Measurements from ENCODE around the gene METTL25B.

The METTL25B gene

DNA sequence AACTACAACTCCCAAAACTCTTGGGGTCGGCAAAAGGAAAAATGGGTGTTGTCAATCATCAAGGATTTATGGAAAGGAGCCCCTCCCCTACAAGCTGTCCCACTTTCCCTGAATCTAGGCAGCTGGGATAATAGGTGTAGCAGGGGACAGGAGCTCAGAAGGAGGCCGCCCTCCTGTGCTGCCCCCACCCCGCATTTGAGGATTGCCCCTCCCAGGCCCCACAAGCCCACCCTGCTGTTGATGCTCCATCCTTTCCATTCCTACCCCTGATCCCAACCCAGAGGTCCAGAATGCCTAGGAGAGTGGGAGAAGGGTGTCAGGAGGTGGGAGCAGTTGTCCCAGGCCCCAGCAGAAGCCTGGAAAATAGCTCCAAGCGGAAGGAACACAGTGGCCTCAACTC, 14.5 kb downstream of the METTL25B start:
- TF ChIP-seq EZH2phosphoT487 (conservative IDR thresholded peaks at IDR 0.05; ENCODE audit: low read length) (no peak), CTCF (IDR thresholded peaks at IDR 0.05; ENCODE audit: insufficient read depth, low read length, poor library complexity, severe bottlenecking) (no peak)
- Histone ChIP-seq H3K79me2 (ENCODE audit: insufficient read depth, low read length) (peaks cover 41% of the 10 kb centered on the region), H3K27ac (ENCODE audit: low read depth, low read length) (no peak overlapping the region), H3K27me3 (ENCODE audit: low read length) (no peaks in the 10 kb centered on the region), H3F3A (ENCODE audit: insufficient read depth) (peaks cover 29% of the 10 kb centered on the region), H2AFZ (ENCODE audit: low read depth, low read length, severe bottlenecking) (no peak overlapping the region), H3K4me2 (ENCODE audit: low read depth, low read length, poor library complexity, severe bottlenecking) (no peak overlapping the region), H3K9me2 (replicated peaks; ENCODE audit: insufficient read depth, low read length) (no peaks in the 10 kb centered on the region), H3K9me3 (ENCODE audit: insufficient read depth, low read length) (no peaks in the 10 kb centered on the region), H4K20me1 (ENCODE audit: low read depth, low read length) (no peaks in the 10 kb centered on the region; the same call in 1 of the 2 replicates), H3K9ac (ENCODE audit: low read length) (no peak overlapping the region), H3K4me3 (ENCODE audit: insufficient read depth, low read length, poor library complexity, severe bottlenecking) (no peak overlapping the region), H3K36me3 (ENCODE audit: low read length) (no peaks in the 10 kb centered on the region)

GRCh38 chr1:156743367-156744302, 15.4 kb downstream of the METTL25B start:
- no peaks in the 10 kb centered on the region for H3K9me2 ChIP-seq (replicated peaks; ENCODE audit: insufficient read depth, low read length)
- no peak overlapping the region for H3K27ac ChIP-seq (ENCODE audit: low read depth, low read length)
- no peak overlapping the region for H2AFZ ChIP-seq (ENCODE audit: low read depth, low read length, severe bottlenecking)
- no peaks in the 10 kb centered on the region for H3K27me3 ChIP-seq (ENCODE audit: low read length)
- H3K9ac ChIP-seq (ENCODE audit: low read length), result no peak overlapping the region
- no peaks in the 10 kb centered on the region; the same call in 1 of the 2 replicates for H4K20me1 ChIP-seq (ENCODE audit: low read depth, low read length)
- H3K4me2 ChIP-seq (ENCODE audit: low read depth, low read length, poor library complexity, severe bottlenecking), result no peak overlapping the region
- no peak overlapping the region for H3K4me3 ChIP-seq (ENCODE audit: insufficient read depth, low read length, poor library complexity, severe bottlenecking)
- no peak for TF ChIP-seq EZH2phosphoT487 (conservative IDR thresholded peaks at IDR 0.05; ENCODE audit: low read length)
- no peak for TF ChIP-seq CTCF (IDR thresholded peaks at IDR 0.05; ENCODE audit: insufficient read depth, low read length, poor library complexity, severe bottlenecking)
- H3K36me3 ChIP-seq (ENCODE audit: low read length), result no peaks in the 10 kb centered on the region
- H3K79me2 ChIP-seq (ENCODE audit: insufficient read depth, low read length), result peaks cover 49% of the 10 kb centered on the region
- no peaks in the 10 kb centered on the region for H3K9me3 ChIP-seq (ENCODE audit: insufficient read depth, low read length)
- peaks cover 32% of the 10 kb centered on the region for H3F3A ChIP-seq (ENCODE audit: insufficient read depth)

- Histone ChIP-seq H3K4me2 (ENCODE audit: low read depth, low read length, poor library complexity, severe bottlenecking) (no peak overlapping the region), H3K9me2 (replicated peaks; ENCODE audit: insufficient read depth, low read length) (no peaks in the 10 kb centered on the region), H2AFZ (ENCODE audit: low read depth, low read length, severe bottlenecking) (no peak overlapping the region), H3K27me3 (ENCODE audit: low read length) (no peaks in the 10 kb centered on the region), H3K79me2 (ENCODE audit: insufficient read depth, low read length) (peaks cover 54% of the 10 kb centered on the region), H4K20me1 (ENCODE audit: low read depth, low read length) (no peaks in the 10 kb centered on the region; the same call in 1 of the 2 replicates), H3K36me3 (ENCODE audit: low read length) (no peaks in the 10 kb centered on the region), H3K9me3 (ENCODE audit: insufficient read depth, low read length) (no peaks in the 10 kb centered on the region), H3K9ac (ENCODE audit: low read length) (no peak overlapping the region), H3K4me3 (ENCODE audit: insufficient read depth, low read length, poor library complexity, severe bottlenecking) (no peak overlapping the region), H3K27ac (ENCODE audit: low read depth, low read length) (no peak overlapping the region), H3F3A (ENCODE audit: insufficient read depth) (peaks cover 34% of the 10 kb centered on the region)
- no peak for TF ChIP-seq CTCF (IDR thresholded peaks at IDR 0.05; ENCODE audit: insufficient read depth, low read length, poor library complexity, severe bottlenecking)
- no peak for TF ChIP-seq EZH2phosphoT487 (conservative IDR thresholded peaks at IDR 0.05; ENCODE audit: low read length)
These were observed 16.1 kb downstream of the METTL25B start for GRCh38 chr1:156744344-156744743.

Measured in SU-DHL-6 (cell line).